GM21515 (cell line): Measurements from ENCODE around the gene GCLC.

ENCODE experiments used
- ATAC-seq: cut with Tn5 transposase; IDR thresholded peaks from one replicate; pipeline ENCODE4 v1.9.1; 2021; ENCODE audit not compliant: unreplicated experiment

Gene GCLC

DNA sequence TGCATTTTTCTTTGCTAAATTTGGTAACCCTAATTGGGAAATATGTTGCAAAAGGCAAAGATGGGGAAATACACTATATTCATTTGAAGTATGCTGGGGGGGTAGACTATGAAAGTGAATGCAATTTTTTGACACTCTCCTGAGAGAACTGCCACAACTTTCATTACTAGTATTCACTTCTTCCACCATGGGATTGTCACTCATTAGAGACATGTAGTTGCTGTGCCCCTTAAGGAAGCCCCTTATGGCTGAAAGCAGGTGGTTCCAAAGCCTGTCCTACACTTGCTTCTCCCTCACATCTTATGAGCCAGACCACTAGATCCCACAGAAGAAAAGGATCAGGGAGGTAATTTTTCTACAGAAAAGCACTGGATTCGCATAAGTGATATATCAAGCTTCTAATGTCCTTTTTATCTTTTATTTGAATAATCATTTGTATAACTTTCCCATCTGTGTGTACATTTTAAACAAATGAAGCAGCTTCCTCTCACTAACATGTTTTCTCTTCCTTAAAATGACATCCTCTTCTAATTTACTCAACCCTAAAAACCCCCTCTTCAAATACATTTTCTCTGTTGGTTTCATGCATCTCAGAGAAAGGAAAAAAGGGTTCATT, 83.8 kb downstream of the GCLC start:
- ATAC-seq: peak; percentile 66

DNA sequence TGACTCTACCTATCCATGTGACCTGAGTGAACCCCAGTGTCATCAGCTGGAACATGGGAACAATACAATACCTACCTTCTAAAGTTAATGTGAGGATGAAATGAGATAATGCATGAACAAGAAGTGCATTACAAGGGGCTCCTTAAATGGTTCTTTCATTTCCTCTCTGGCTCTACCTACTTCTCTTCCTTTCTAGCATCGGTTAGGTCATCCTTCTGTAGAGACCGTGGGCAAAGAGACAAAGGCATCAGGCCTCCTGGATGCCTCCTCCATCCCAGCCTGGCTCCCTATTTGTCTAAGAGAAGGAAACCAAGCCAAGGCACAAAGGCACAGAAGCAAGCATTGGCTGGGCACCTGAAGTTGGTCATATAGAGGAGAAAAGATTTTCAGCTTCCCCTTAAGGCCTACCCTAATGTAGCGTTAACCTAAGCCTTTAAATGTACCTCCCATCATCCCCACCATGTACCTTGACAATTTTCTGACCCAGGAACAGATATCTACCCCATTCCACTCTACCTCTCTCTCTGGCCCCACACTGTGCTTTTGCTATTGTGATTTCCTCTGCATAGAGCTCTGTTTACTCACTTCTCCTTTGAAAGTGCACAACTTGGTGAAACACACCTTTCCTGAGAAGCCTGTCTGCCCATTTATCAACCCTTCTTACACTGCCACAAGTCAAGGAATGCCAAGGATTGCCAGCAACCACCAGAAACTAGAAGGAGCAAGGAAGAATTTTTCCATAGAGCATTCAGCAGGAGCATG, 86.6 kb downstream of the GCLC start:
- no peak for ATAC-seq

DNA sequence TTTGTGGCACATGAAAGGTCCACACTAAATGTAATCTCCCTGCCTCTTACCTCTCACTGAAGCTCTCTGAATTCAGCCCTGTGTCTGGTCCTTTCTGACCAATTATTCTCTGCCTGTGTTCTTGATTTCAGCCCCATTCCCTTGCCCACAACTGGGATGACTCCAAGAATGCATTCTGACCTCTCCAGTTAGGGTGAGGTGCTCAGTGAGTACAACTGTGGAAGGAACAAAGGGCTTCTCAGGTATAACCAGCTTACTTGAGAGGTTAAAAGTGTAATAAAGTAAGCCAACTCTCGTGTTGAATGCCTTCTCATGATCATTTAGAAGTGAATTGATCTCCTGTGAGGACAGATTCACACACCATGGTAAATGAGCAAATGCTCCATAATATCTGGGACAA, 88.1 kb downstream of the GCLC start:
- no peak for ATAC-seq

DNA sequence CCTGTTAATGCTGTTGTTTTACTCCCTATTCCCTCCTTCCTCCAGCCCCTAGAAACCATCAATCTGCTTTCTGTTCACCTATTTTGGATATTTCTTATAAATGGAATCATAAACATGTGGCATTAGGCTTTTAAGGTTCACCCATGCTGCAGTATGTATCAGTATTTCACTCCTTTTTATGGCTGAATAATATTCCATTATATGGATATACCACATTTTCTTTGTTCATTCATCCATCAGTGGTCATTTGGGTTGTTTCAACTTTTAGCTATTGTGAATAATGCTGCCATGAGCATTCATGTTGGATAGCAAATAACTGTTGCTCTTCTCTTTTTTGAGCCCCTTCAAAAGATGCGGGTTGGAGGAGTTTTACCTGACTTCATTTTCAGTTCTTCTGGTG, 89.2 kb downstream of the GCLC start:
- ATAC-seq: no peak

DNA sequence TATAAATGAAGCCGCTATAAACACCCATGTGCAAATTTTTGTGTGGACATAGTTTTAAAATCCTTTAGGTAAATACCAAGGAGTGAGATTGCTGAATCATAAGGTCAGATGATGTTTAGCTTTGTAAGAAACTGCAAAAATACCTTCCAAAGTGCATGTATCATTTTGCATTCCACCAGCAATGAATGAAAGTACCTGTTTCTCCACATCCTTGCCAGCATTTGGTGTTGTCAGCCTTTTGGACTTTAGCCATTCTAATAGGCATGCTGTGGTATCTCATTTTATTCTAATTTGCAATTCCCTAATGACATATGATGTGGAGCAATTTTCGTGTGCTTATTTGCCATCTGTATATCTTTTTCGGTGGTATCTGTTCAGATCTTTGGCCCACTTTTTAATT, 93.7 kb downstream of the GCLC start:
- ATAC-seq: no peak

DNA sequence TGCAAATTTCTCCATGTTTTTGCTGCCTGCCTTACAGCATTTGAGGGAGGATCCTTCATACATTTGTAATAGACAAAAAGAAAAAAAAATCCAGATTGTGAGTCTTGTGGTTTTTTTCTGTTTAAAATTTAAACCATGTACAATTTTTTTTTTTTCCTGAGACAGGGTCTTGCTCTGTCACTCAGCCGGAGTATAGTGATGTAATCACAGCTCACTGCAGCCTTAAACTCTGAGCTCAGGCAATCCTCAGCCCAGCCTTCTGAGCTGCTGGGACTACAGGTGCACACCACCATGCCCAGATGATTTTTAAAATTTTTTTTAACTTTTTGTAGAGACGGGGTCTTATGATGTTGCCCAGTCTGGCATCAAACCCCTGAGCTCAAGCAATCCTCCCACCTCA, 97.0 kb downstream of the GCLC start:
- no peak for ATAC-seq
